Measurements from ENCODE around the gene FBXO38.

The FBXO38 gene

GRCh38 chr5:148385094-148385493 lies 1.3 kb downstream of the FBXO38 start:
- TF ChIP-seq CTCF (IDR thresholded peaks at IDR 0.05; ENCODE audit: low read depth, low read length), result no peak
- DNase-seq (ENCODE audit: low read depth in 2 of 2), result no peak
- H3K4me3 ChIP-seq (replicated peaks in 1 of 2; ENCODE audit: low read depth in 2 of 2, low read length in 2 of 2), result no peak overlapping the region

- no peak overlapping the region for H3K4me3 ChIP-seq (replicated peaks in 1 of 2; ENCODE audit: low read depth in 2 of 2, low read length in 2 of 2)
- no peak for TF ChIP-seq CTCF (IDR thresholded peaks at IDR 0.05; ENCODE audit: low read depth, low read length)
- DNase-seq (ENCODE audit: low read depth in 2 of 2), result no peak
Observed at GRCh38 chr5:148386041-148386440, 2.3 kb downstream of the FBXO38 start.

GRCh38 chr5:148387325-148387724 lies 3.6 kb downstream of the FBXO38 start:
- TF ChIP-seq CTCF (IDR thresholded peaks at IDR 0.05; ENCODE audit: low read depth, low read length), result no peak
- DNase-seq (ENCODE audit: low read depth in 2 of 2), result peak; percentile 8 to 53
- no peak overlapping the region for H3K4me3 ChIP-seq (replicated peaks in 1 of 2; ENCODE audit: low read depth in 2 of 2, low read length in 2 of 2)

GRCh38 chr5:148388696-148389095 lies 4.9 kb downstream of the FBXO38 start:
- DNase-seq (ENCODE audit: low read depth in 2 of 2), result peak in 1 of 2 donors; percentile 43
- TF ChIP-seq CTCF (IDR thresholded peaks at IDR 0.05; ENCODE audit: low read depth, low read length), result no peak
- H3K4me3 ChIP-seq (replicated peaks in 1 of 2; ENCODE audit: low read depth in 2 of 2, low read length in 2 of 2), result no peak overlapping the region

GRCh38 chr5:148390914-148391313 lies 7.2 kb downstream of the FBXO38 start:
- no peak for TF ChIP-seq CTCF (IDR thresholded peaks at IDR 0.05; ENCODE audit: low read depth, low read length)
- DNase-seq (ENCODE audit: low read depth in 2 of 2), result no peak
- no peak overlapping the region for H3K4me3 ChIP-seq (replicated peaks in 1 of 2; ENCODE audit: low read depth in 2 of 2, low read length in 2 of 2)

GRCh38 chr5:148391422-148391821 lies 7.7 kb downstream of the FBXO38 start:
- TF ChIP-seq CTCF (IDR thresholded peaks at IDR 0.05; ENCODE audit: low read depth, low read length), result no peak
- H3K4me3 ChIP-seq (replicated peaks in 1 of 2; ENCODE audit: low read depth in 2 of 2, low read length in 2 of 2), result no peak overlapping the region
- no peak for DNase-seq (ENCODE audit: low read depth in 2 of 2)

- no peak for TF ChIP-seq CTCF (IDR thresholded peaks at IDR 0.05; ENCODE audit: low read depth, low read length)
- H3K4me3 ChIP-seq (replicated peaks in 1 of 2; ENCODE audit: low read depth in 2 of 2, low read length in 2 of 2), result no peak overlapping the region
- DNase-seq (ENCODE audit: low read depth in 2 of 2), result no peak
Observed at GRCh38 chr5:148393390-148393741, 9.6 kb downstream of the FBXO38 start.

Measured in cardiac fibroblast (primary cell).